H9 (cell line): ENCODE data around the gene ODC1. TPM values are rescaled to one million over a fixed set of nuclear protein-coding genes. Genes with fewer than 3 reads are reported as not detected.

Experiments
- DNase-seq: peaks from one replicate; pipeline ENCODE4 v3.0.0-alpha.2; 2017
- H2AFZ ChIP-seq: one replicate; pipeline ENCODE4 v1.6.1; 2013; ENCODE audit warnings: mild to moderate bottlenecking, low read length, control low read depth, moderate library complexity
- H2AK5ac ChIP-seq: 2 replicates; pipeline ENCODE4 v1.6.1; 2013; ENCODE audit warnings: low read length, control low read depth, mixed read lengths; ENCODE audit not compliant: insufficient read length
- H2BK120ac ChIP-seq: one replicate; pipeline ENCODE4 v1.6.1; 2013; ENCODE audit warnings: low read depth, mild to moderate bottlenecking, low read length, control low read depth, inconsistent platforms; ENCODE audit not compliant: poor library complexity, severe bottlenecking
- H2BK12ac ChIP-seq: 2 replicates; pipeline ENCODE4 v1.6.1; 2013; ENCODE audit warnings: low read length, control low read depth, mixed read lengths, low read depth; ENCODE audit not compliant: insufficient read length
- H2BK15ac ChIP-seq: 2 replicates; pipeline ENCODE4 v1.6.1; 2013; ENCODE audit warnings: low read depth, low read length, control low read depth
- H2BK20ac ChIP-seq: one replicate; pipeline ENCODE4 v1.6.1; 2013; ENCODE audit warnings: low read depth, mild to moderate bottlenecking, low read length, control low read depth, inconsistent platforms; ENCODE audit not compliant: poor library complexity, severe bottlenecking
- H2BK5ac ChIP-seq: 2 replicates; pipeline ENCODE4 v1.6.1; 2013; ENCODE audit warnings: low read length, control low read depth, mixed read lengths; ENCODE audit not compliant: insufficient read length
- H3K14ac ChIP-seq: 2 replicates; pipeline ENCODE4 v1.6.1; 2013; ENCODE audit warnings: low read length, control low read depth; ENCODE audit not compliant: insufficient read depth
- H3K18ac ChIP-seq: 2 replicates; pipeline ENCODE4 v1.6.1; 2013; ENCODE audit warnings: low read depth, mild to moderate bottlenecking, mixed read lengths, low read length, control low read depth; ENCODE audit not compliant: insufficient read length
- H3K23ac ChIP-seq: 2 replicates; pipeline ENCODE4 v1.6.1; 2013; ENCODE audit warnings: low read length, control low read depth, mixed read lengths, low read depth; ENCODE audit not compliant: insufficient read length
- H3K23me2 ChIP-seq: 2 replicates; pipeline ENCODE4 v1.6.1; 2013; ENCODE audit warnings: low read depth, mild to moderate bottlenecking, mixed read lengths, low read length, control low read depth; ENCODE audit not compliant: insufficient read length, poor library complexity, severe bottlenecking
- H3K27ac ChIP-seq: 2 replicates; pipeline ENCODE4 v1.5.1; 2013; ENCODE audit warnings: low read length, control low read depth, mixed read lengths, low read depth; ENCODE audit not compliant: insufficient read length
- H3K27me3 ChIP-seq: 2 replicates; pipeline ENCODE4 v1.6.1; 2013; ENCODE audit warnings: low read length, control low read depth, inconsistent platforms; ENCODE audit not compliant: insufficient read depth
- H3K4ac ChIP-seq: 2 replicates; pipeline ENCODE4 v1.6.1; 2013; ENCODE audit warnings: low read depth, mild to moderate bottlenecking, control low read depth, inconsistent platforms, low read length, moderate library complexity
- H3K4me1 ChIP-seq: 2 replicates; pipeline ENCODE4 v1.6.1; 2013; ENCODE audit warnings: low read length, control low read depth, inconsistent platforms; ENCODE audit not compliant: insufficient read depth
- H3K4me2 ChIP-seq: 2 replicates; pipeline ENCODE4 v1.6.1; 2013; ENCODE audit warnings: low read length, control low read depth, mixed read lengths; ENCODE audit not compliant: insufficient read length, insufficient read depth
- H3K56ac ChIP-seq: 2 replicates; pipeline ENCODE4 v1.6.1; 2013; ENCODE audit warnings: low read depth, mild to moderate bottlenecking, mixed read lengths, low read length, control low read depth; ENCODE audit not compliant: insufficient read length
- H3K79me1 ChIP-seq: 2 replicates; pipeline ENCODE4 v1.6.1; 2013; ENCODE audit warnings: low read depth, mild to moderate bottlenecking, moderate library complexity, low read length, control low read depth, inconsistent platforms; ENCODE audit not compliant: insufficient read depth, poor library complexity, severe bottlenecking
- H3K79me2 ChIP-seq: 2 replicates; pipeline ENCODE4 v1.6.1; 2013; ENCODE audit warnings: low read length, control low read depth, inconsistent platforms; ENCODE audit not compliant: insufficient read depth
- H3K9ac ChIP-seq: 2 replicates; pipeline ENCODE4 v1.6.1; 2013; ENCODE audit warnings: low read length, control low read depth, mixed read lengths; ENCODE audit not compliant: insufficient read length; ENCODE audit errors: extremely low read depth
- H3K9me3 ChIP-seq: one replicate; pipeline ENCODE4 v1.6.1; 2013; ENCODE audit warnings: low read depth, low read length, inconsistent platforms; ENCODE audit not compliant: control insufficient read depth
- H3T11ph ChIP-seq: one replicate; pipeline ENCODE4 v1.6.1; 2013; ENCODE audit warnings: mild to moderate bottlenecking, low read length, control low read depth, inconsistent platforms
- H4K20me1 ChIP-seq: one replicate; pipeline ENCODE4 v1.6.1; 2013; ENCODE audit not compliant: control insufficient read depth, insufficient read length, insufficient read depth
- H4K5ac ChIP-seq: 2 replicates; pipeline ENCODE4 v1.6.1; 2013; ENCODE audit warnings: low read depth, mild to moderate bottlenecking, mixed read lengths, low read length, control low read depth; ENCODE audit not compliant: insufficient read length
- H4K8ac ChIP-seq: replicated peaks from 2 replicates; pipeline ENCODE4 v1.6.1; 2013; ENCODE audit warnings: low read length, control low read depth, mixed read lengths, low read depth; ENCODE audit not compliant: insufficient read length
- H4K91ac ChIP-seq: 2 replicates; pipeline ENCODE4 v1.6.1; 2013; ENCODE audit warnings: low read depth, mild to moderate bottlenecking, moderate library complexity, mixed read lengths, low read length, control low read depth; ENCODE audit not compliant: insufficient read length
- H3K27ac Mint-ChIP-seq, 3 experiments: 2 replicates in 2 of 3; 3 replicates in 1 of 3; pipeline ENCODE4 v1.8.0; 2020 to 2021; ENCODE audit warnings: mixed read lengths in 3 of 3, mild to moderate bottlenecking in 1 of 3, moderate library complexity in 1 of 3
- H3K27me3 Mint-ChIP-seq: 2 replicates; pipeline ENCODE4 v1.8.0; 2021; ENCODE audit warnings: low read depth, mild to moderate bottlenecking, moderate library complexity, mixed read lengths
- H3K36me3 Mint-ChIP-seq, 3 experiments: 2 replicates in 2 of 3; 3 replicates in 1 of 3; pipeline ENCODE4 v1.8.0; 2020 to 2021; ENCODE audit warnings: low read depth in 3 of 3, mixed read lengths in 3 of 3; ENCODE audit not compliant: insufficient read depth in 1 of 3
- H3K4me1 Mint-ChIP-seq, 2 experiments: 2 replicates each; pipeline ENCODE4 v1.8.0; 2020; ENCODE audit warnings: mixed read lengths in 2 of 2
- H3K4me3 Mint-ChIP-seq, 2 experiments: 2 replicates in 1 of 2; 3 replicates in 1 of 2; pipeline ENCODE4 v1.8.0; 2020 to 2021; ENCODE audit warnings: mild to moderate bottlenecking in 2 of 2, mixed read lengths in 2 of 2, moderate library complexity in 1 of 2
- H3K9me3 Mint-ChIP-seq, 2 experiments: 2 replicates in 1 of 2; 3 replicates in 1 of 2; pipeline ENCODE4 v1.8.0; 2020; ENCODE audit warnings: mild to moderate bottlenecking in 2 of 2, mixed read lengths in 2 of 2, moderate library complexity in 1 of 2
- WGBS: extraction: QIAGEN DNeasy Blood & Tissue Kit; methylation state at CpG from one replicate; pipeline ENCODE4 v1.1.7; 2013; ENCODE audit warnings: missing lambda C conversion rate, low lambda C conversion rate, mixed read lengths; ENCODE audit not compliant: insufficient read length; ENCODE audit errors: extremely low coverage; 5-methylcytosine and 5-hydroxymethylcytosine counted together
- total RNA-seq: library from RNA; stranded (reverse); gene quantifications from 2 replicates; pipeline ENCODE4 v1.2.1, GENCODE V29; 2021
- TF ChIP-seq, protein P1 (sequence below): fragments of 200-600 bp; sonication (generic); conservative IDR thresholded peaks from 3 replicates; pipeline ENCODE4 v1.8.0; 2021; ENCODE audit warnings: antibody characterized with exemption, mild to moderate bottlenecking

The ODC1 gene
- total RNA-seq, 1 experiment from 2014 or later, result 48.3 TPM

DNA sequence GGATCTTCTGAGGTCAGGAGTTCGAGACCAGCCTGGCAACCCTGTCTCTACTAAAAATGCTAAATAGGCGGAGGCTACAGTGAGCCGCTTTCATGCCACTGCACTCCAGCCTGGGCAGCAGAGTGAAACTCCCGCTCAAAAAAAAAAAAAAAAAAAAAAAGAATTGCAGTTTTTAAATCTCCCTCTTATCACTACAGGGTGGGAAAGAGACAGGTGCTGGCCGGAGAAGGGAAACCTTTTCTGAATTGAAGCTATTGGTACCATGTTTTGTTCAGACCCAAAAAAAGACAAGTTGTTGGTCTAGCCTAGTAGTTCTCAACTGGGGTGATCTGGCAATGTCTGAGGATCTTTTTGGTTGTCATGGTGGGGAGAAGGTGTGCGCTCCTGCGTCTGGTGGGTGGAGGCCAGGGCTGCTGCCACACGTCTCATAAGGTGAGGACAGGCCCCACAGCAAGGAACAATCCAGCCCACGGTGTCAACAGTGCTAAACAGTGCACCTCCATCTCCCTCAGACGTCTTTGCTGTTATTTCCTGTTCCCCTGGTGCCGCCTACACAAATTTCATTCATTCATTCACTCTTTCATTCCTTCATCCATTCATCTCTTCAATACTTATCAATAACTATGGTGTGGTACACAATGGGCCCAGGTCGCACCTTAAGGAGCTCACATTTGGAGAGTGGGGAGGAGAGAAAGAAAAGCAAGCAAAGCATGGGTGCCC, 28.8 kb upstream of the ODC1 start:
- no peaks in the 10 kb centered on the region for H3K9me3 Mint-ChIP-seq
- Histone ChIP-seq H3K27me3 (no peaks in the 10 kb centered on the region), H4K91ac (no peak overlapping the region), H3K9me3 (no peaks in the 10 kb centered on the region), H4K20me1 (no peaks in the 10 kb centered on the region), H3T11ph (no peak overlapping the region), H2AFZ (no peak overlapping the region), H4K8ac (no peak overlapping the region), H3K79me1 (no peaks in the 10 kb centered on the region), H3K23ac (no peak overlapping the region), H2BK15ac (no peak overlapping the region), H3K27ac (no peak overlapping the region), H3K79me2 (no peaks in the 10 kb centered on the region), H3K23me2 (no peaks in the 10 kb centered on the region), H3K9ac (no peak overlapping the region), H3K14ac (no peak overlapping the region), H3K18ac (no peak overlapping the region), H3K4me2 (no peak overlapping the region), H3K4ac (no peak overlapping the region), H2AK5ac (no peak overlapping the region), H2BK5ac (no peak overlapping the region), H4K5ac (no peak overlapping the region), H2BK12ac (no peak overlapping the region), H2BK20ac (no peak overlapping the region), H2BK120ac (no peak overlapping the region), H3K4me1 (no peaks in the 10 kb centered on the region; the same call in 1 of the 2 replicates), H3K56ac (no peak overlapping the region)
- H3K4me3 Mint-ChIP-seq, result no peak overlapping the region
- DNase-seq, result no peak
- peaks cover 17 to 19% of the 10 kb centered on the region in 2 experiments for H3K4me1 Mint-ChIP-seq
- H3K27me3 Mint-ChIP-seq, result peaks cover 15% of the 10 kb centered on the region
- H3K36me3 Mint-ChIP-seq, result no peaks in the 10 kb centered on the region
- no peak overlapping the region; a peak in 1 of 7 replicates for H3K27ac Mint-ChIP-seq
- WGBS, result 100% methylated on average over 1 of the region's 12 CpGs
- TF ChIP-seq, protein P1, sequence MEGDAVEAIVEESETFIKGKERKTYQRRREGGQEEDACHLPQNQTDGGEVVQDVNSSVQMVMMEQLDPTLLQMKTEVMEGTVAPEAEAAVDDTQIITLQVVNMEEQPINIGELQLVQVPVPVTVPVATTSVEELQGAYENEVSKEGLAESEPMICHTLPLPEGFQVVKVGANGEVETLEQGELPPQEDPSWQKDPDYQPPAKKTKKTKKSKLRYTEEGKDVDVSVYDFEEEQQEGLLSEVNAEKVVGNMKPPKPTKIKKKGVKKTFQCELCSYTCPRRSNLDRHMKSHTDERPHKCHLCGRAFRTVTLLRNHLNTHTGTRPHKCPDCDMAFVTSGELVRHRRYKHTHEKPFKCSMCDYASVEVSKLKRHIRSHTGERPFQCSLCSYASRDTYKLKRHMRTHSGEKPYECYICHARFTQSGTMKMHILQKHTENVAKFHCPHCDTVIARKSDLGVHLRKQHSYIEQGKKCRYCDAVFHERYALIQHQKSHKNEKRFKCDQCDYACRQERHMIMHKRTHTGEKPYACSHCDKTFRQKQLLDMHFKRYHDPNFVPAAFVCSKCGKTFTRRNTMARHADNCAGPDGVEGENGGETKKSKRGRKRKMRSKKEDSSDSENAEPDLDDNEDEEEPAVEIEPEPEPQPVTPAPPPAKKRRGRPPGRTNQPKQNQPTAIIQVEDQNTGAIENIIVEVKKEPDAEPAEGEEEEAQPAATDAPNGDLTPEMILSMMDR, result no peak
